ENCODE results near the gene GPR176. TPM values are rescaled to one million over a fixed set of nuclear protein-coding genes. Genes with fewer than 3 reads are reported as not detected.

Gene GPR176
- total RNA-seq, 1 donor from 2014 or later, result 0.33 TPM

DNA sequence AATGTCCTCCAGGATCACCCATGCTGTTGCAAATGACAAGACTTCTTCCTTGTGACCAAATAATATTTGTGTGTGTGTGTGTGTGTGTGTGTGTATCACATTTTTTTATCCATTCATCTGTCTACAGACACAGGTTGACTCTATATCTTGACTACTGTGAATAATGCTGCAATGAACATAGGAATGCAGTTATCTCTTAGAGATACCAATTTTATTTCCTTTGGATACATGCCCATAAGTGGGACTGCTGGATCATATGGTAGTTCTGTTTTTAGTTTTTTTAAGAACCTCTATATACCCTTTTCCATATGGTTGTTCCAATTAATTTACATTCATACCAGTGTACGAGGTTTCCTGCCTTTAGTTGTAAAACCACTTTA, 41.7 kb downstream of the GPR176 start:
- Mint-ChIP-seq H3K27me3 (peaks cover 17% of the 10 kb centered on the region), H3K9me3 (no peaks in the 10 kb centered on the region), H3K36me3 (ENCODE audit: low read depth) (no peaks in the 10 kb centered on the region), H3K4me3 (no peak overlapping the region), H3K27ac (no peak overlapping the region), H3K4me1 (peaks cover 3% of the 10 kb centered on the region)
- no peak for DNase-seq
- intact Hi-C loops (cut with micrococcal nuclease), result loop anchor here (10.0 kb wide), 1 partner anchor 194 kb away; no protein-coding TSS in a partner anchor

DNA sequence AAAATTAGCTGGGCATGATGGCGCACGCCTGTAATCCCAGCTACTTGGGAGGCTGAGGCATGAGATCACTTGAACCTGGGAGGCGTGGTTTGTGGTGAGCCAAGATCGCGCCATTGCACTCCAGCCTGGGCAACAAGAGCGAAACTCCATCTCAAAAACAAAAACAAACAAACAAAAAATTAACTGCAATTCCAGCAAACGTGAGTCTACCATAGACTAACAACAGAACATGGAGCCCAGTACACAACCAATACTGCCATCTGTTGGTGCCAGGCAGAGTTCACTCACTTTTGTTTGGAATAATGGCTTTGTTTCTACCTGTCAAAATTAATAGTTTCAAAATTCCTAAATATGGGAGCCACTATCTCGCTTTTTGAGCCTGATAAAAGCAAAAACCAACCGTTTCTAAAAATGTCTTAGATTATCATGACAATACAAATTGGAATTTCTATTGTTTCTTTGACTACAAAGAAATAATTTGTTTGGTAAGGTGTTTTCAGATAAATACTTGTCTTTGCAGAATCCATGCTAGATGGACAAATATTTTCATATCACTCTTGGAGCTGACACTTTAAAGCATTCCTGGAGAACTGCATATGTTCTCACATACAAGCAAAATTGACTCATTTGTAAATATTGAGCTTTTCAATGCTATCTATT, 45.0 kb downstream of the GPR176 start:
- H3K27ac Mint-ChIP-seq, result no peak overlapping the region
- peak; percentile 69 for DNase-seq
- no peaks in the 10 kb centered on the region for H3K36me3 Mint-ChIP-seq (ENCODE audit: low read depth)
- intact Hi-C loops (cut with micrococcal nuclease), result loop anchor here (2.0 to 10.0 kb wide), 3 partner anchors 73 to 190 kb away; no protein-coding TSS in a partner anchor
- no peaks in the 10 kb centered on the region for H3K9me3 Mint-ChIP-seq
- peaks cover 16% of the 10 kb centered on the region for H3K27me3 Mint-ChIP-seq
- peaks cover 3% of the 10 kb centered on the region for H3K4me1 Mint-ChIP-seq
- no peak overlapping the region for H3K4me3 Mint-ChIP-seq

DNA sequence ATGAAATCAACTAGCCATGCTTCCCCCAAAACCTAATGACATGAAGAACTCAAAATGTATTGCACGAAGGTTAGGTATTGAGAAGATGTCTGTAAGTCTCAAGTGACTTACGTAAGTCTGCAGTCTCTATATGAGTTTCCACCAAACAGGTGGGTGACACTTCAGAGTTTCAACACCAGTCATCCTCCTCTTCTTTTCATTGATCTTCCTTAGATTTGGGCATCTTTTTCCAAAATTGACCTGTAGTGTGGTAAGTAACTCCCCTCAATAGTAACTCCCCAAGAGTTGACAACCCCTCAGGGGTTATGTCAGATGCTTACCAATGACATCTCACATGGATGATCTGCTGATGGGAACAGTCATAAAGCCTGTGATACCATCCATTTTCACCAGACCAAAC, 46.1 kb downstream of the GPR176 start:
- DNase-seq, result no peak
- Mint-ChIP-seq H3K4me3 (no peak overlapping the region), H3K36me3 (ENCODE audit: low read depth) (no peaks in the 10 kb centered on the region), H3K9me3 (no peaks in the 10 kb centered on the region), H3K27ac (no peak overlapping the region), H3K4me1 (peaks cover 3% of the 10 kb centered on the region), H3K27me3 (peaks cover 17% of the 10 kb centered on the region)
- intact Hi-C loops (cut with micrococcal nuclease), result loop anchor here (2.0 to 10.0 kb wide), 3 partner anchors 72 to 189 kb away; no protein-coding TSS in a partner anchor

DNA sequence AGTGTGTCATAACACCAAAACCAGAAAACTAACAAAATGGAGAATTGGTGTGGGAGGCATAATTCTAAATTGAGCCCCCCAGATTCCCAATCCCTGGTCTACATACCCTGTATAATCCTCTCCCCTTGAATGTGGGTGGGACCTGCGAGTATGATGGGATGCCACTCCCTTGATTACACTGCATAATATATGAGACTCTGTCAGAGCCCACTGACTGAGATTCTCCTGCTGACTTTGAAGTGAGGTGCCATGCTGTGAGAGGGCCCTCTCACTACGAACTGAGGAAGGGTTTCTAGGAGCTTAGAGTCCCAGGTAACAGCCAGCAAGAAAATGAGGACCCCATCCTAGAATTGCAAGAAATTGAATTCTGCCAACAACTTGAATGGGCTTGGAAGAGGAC, 49.5 kb downstream of the GPR176 start:
- DNase-seq, result no peak
- Mint-ChIP-seq H3K36me3 (ENCODE audit: low read depth) (no peaks in the 10 kb centered on the region), H3K27me3 (peaks cover 28% of the 10 kb centered on the region), H3K27ac (no peak overlapping the region), H3K4me1 (peaks cover 3% of the 10 kb centered on the region), H3K4me3 (no peak overlapping the region), H3K9me3 (no peaks in the 10 kb centered on the region)
- intact Hi-C loops (cut with micrococcal nuclease), result loop anchor here (5.0 to 10.0 kb wide), 2 partner anchors 68 to 186 kb away; no protein-coding TSS in a partner anchor

DNA sequence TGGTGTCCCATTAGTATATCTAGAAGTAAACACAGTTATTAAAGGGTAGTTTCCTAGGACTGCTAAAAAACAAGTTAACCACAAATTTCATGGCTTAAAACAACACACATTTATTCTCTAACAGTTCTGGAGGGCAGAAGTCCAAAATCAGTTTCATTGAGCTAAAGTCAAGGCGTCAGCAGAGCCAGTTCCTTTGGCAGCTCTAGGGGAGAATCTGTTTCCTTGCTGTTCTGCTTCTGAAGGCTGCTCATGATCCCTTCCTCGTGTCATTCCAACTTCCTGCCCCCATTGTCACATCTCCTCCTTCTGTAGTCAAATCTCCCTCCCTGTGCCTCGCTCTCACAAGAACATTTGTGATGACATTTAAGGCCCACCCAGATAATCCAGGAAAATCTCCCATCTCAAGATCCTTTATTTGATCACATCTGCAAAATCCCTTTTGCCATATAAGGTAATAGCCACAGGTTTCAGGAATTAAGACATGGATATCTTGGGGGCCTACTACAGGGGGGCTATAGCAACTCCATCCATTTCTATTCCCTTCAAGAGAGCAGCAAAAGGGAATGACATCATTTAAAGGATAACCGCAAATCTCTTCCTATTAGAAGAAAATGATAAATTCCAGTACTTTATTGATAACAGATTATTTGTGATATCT, 50.1 kb downstream of the GPR176 start:
- H3K36me3 Mint-ChIP-seq (ENCODE audit: low read depth), result no peaks in the 10 kb centered on the region
- H3K9me3 Mint-ChIP-seq, result no peaks in the 10 kb centered on the region
- no peak overlapping the region for H3K27ac Mint-ChIP-seq
- H3K27me3 Mint-ChIP-seq, result peaks cover 32% of the 10 kb centered on the region
- no peak for DNase-seq
- peaks cover 3% of the 10 kb centered on the region for H3K4me1 Mint-ChIP-seq
- intact Hi-C loops (cut with micrococcal nuclease), result loop anchor here (5.0 to 10.0 kb wide), 2 partner anchors 68 to 185 kb away; no protein-coding TSS in a partner anchor
- H3K4me3 Mint-ChIP-seq, result no peak overlapping the region

DNA sequence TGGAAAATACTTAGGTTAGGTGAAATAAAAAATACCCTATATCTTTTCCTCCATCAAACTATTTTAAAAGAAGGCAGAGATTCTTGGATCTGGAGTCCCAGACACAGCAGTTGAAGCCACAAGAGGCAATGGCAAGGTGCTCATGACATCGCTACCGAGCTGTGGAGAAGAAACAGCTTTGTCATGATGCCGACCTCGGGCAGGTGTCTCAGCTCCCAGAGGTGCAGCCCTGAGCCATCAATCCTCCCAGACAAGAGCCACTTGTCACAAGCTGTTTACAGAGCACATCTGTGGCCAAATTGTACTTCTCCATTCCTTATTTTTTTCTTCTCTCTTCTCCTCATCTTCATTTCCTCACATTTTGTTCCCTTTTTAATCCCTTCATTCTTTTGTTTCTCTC, 50.8 kb downstream of the GPR176 start:
- DNase-seq, result no peak
- H3K4me1 Mint-ChIP-seq, result peaks cover 2% of the 10 kb centered on the region
- intact Hi-C loops (cut with micrococcal nuclease), result no loop called here
- no peaks in the 10 kb centered on the region for H3K36me3 Mint-ChIP-seq (ENCODE audit: low read depth)
- H3K4me3 Mint-ChIP-seq, result no peak overlapping the region
- no peaks in the 10 kb centered on the region for H3K9me3 Mint-ChIP-seq
- H3K27ac Mint-ChIP-seq, result no peak overlapping the region
- H3K27me3 Mint-ChIP-seq, result peaks cover 38% of the 10 kb centered on the region

DNA sequence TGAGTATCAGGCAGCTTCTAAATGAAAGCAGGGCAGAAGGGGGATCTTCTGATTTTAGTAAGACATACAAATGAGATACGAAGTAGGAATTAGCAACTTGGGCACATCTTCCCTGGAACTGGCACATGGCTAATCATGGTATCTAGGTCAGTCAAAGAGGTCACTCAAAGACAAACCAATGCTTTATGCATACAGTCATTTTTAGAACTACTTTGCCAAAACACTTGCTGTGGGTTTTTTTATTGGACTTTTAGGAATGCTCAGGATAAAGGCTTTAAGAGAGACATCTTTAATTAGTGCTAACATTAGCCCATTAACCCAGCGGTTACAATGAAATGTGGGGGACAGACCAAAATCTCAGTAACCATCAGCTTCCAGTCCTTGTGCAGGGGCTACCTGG, 51.7 kb downstream of the GPR176 start:
- H3K4me3 Mint-ChIP-seq, result no peak overlapping the region
- intact Hi-C loops (cut with micrococcal nuclease), result no loop called here
- no peaks in the 10 kb centered on the region for H3K36me3 Mint-ChIP-seq (ENCODE audit: low read depth)
- H3K27me3 Mint-ChIP-seq, result peaks cover 41% of the 10 kb centered on the region
- no peaks in the 10 kb centered on the region for H3K9me3 Mint-ChIP-seq
- DNase-seq, result no peak
- H3K27ac Mint-ChIP-seq, result no peak overlapping the region
- H3K4me1 Mint-ChIP-seq, result no peaks in the 10 kb centered on the region

DNA sequence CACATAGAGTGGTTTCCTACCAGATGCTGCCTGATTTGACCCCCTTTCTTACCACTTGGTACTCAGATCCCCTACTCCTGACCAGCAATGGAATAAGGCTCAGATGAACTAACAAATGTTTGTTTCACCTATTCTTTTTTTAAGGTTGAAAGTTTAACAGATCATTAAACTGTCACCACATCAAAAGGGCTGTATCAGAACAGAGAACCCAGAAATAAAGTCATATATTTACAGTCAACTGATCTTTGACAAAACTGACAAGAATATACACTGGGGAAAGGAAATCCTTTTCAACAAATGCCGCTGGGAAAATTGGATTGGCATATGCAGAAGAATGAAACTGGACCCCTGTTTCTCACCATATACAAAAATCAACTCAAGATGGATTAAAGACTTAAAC, 56.0 kb downstream of the GPR176 start:
- intact Hi-C loops (cut with micrococcal nuclease), result no loop called here
- Mint-ChIP-seq H3K27ac (no peak overlapping the region), H3K27me3 (peaks cover 36% of the 10 kb centered on the region), H3K9me3 (peaks cover 5% of the 10 kb centered on the region), H3K4me1 (no peaks in the 10 kb centered on the region), H3K4me3 (no peak overlapping the region), H3K36me3 (ENCODE audit: low read depth) (no peaks in the 10 kb centered on the region)
- no peak for DNase-seq

DNA sequence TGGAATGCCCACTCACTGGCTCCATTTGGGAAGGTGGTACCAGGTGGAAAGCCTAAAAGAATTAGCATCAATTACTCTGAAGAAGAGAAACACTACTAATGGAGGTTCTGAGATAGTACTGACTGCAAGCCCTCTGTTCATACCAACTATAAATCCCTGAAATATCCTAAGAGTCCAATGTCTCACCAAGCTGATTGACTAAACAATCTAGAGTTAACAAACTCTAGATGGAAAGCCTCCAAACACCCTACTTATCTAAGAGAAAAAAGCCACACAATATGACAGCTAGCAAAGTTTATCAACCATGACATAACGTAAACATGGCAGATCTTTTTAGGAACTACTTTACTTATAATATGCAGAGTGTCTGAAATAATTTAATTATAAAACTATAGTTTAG, 59.2 kb downstream of the GPR176 start:
- no peak overlapping the region for H3K27ac Mint-ChIP-seq

DNA sequence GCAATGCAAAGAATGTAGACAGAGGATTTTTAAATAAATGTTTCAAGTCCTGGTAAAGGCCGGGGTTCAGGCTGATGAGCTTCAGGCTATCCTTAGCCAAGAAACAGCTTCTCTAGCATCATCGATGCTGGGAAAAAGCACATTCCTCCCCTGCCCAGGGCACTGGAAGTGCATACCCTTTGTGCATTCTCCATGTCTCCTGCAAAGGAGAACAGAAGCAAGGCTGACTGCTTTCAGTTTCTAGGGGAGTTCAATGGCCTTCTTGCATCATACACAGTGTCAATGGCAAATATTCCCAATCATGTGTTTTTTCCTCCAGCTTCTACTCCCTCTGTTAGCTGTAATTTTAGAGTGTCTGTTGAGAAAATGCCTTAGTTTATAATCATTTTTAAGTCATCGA, 59.9 kb downstream of the GPR176 start:
- H3K36me3 Mint-ChIP-seq (ENCODE audit: low read depth), result no peaks in the 10 kb centered on the region
- H3K4me3 Mint-ChIP-seq, result no peak overlapping the region
- no peak for DNase-seq
- peaks cover 10% of the 10 kb centered on the region for H3K9me3 Mint-ChIP-seq
- H3K4me1 Mint-ChIP-seq, result no peaks in the 10 kb centered on the region
- peaks cover 20% of the 10 kb centered on the region for H3K27me3 Mint-ChIP-seq
- intact Hi-C loops (cut with micrococcal nuclease), result no loop called here
- no peak overlapping the region for H3K27ac Mint-ChIP-seq

More for the DNA sequence above, 59.2 kb downstream of the GPR176 start:
- Mint-ChIP-seq H3K9me3 (peaks cover 10% of the 10 kb centered on the region), H3K36me3 (ENCODE audit: low read depth) (no peaks in the 10 kb centered on the region), H3K4me1 (no peaks in the 10 kb centered on the region), H3K4me3 (no peak overlapping the region), H3K27me3 (peaks cover 22% of the 10 kb centered on the region)
- intact Hi-C loops (cut with micrococcal nuclease), result no loop called here
- DNase-seq, result no peak

DNA sequence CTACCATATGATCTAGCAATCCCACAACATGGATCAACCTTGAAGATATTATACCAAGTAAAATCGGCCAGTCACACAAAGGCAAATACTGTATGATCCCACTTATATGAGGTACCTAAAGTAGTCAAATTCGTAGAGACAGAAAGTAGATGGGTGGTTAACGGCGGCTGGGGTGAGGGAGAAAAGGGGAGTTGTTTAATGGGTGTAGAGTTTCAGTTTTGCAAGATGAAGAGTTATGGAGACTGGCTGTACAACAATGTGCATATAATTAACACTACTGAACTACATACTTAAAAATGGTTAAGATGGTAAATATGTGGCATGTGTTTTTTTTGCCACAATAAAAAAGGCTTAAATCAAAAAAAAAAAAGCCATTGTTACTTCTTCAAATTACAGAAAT, 60.4 kb downstream of the GPR176 start:
- H3K36me3 Mint-ChIP-seq (ENCODE audit: low read depth), result no peaks in the 10 kb centered on the region
- H3K9me3 Mint-ChIP-seq, result peaks cover 10% of the 10 kb centered on the region
- intact Hi-C loops (cut with micrococcal nuclease), result no loop called here
- DNase-seq, result no peak
- H3K27me3 Mint-ChIP-seq, result peaks cover 17% of the 10 kb centered on the region
- no peaks in the 10 kb centered on the region for H3K4me1 Mint-ChIP-seq
- no peak overlapping the region for H3K4me3 Mint-ChIP-seq
- H3K27ac Mint-ChIP-seq, result no peak overlapping the region

DNA sequence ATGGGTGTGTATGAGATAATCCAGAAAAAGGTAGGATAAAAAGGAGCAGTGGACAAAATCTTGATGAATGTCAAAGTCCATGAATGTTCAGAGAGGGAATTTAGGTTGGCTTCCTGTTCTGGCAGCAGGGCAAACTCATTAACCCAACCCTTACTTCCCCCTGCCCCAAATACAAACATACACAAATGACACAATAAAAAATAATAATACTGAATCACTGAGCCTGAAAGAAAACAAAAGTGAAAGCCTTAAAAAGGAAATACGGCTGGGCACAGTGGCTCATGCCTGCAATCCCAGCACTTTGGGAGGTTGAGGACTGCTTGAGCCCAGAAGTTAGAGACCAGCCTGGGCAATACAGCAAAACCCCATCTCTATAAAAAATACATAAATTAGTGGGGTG, 62.9 kb downstream of the GPR176 start:
- no peak for DNase-seq
- no peaks in the 10 kb centered on the region for H3K36me3 Mint-ChIP-seq (ENCODE audit: low read depth)
- no peaks in the 10 kb centered on the region for H3K4me1 Mint-ChIP-seq
- H3K27me3 Mint-ChIP-seq, result peaks cover 21% of the 10 kb centered on the region
- H3K4me3 Mint-ChIP-seq, result no peak overlapping the region
- no peak overlapping the region for H3K27ac Mint-ChIP-seq
- intact Hi-C loops (cut with micrococcal nuclease), result no loop called here
- H3K9me3 Mint-ChIP-seq, result peaks cover 10% of the 10 kb centered on the region

DNA sequence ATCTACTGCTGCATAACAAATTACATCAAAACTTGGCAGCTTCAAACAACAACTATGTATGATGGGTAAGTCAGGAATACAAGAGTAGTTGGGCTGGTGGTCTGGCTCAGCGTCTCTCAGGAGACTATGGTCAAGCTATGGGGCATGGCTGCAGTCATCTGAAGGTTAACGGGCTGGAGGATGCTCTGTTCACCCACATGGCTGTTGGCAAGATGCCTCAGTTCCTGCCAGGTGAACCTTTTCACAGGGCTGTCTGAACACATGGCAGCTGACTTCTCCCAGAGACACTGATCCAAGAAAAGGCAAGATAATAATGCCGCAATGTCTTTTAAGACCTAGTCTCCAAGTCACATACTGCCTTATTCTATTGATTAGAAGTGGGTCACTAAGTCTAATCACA, 63.7 kb downstream of the GPR176 start:
- no peak for DNase-seq
- intact Hi-C loops (cut with micrococcal nuclease), result no loop called here
- H3K9me3 Mint-ChIP-seq, result peaks cover 10% of the 10 kb centered on the region
- no peaks in the 10 kb centered on the region for H3K36me3 Mint-ChIP-seq (ENCODE audit: low read depth)
- no peaks in the 10 kb centered on the region for H3K4me1 Mint-ChIP-seq
- H3K27ac Mint-ChIP-seq, result no peak overlapping the region
- no peak overlapping the region for H3K4me3 Mint-ChIP-seq
- H3K27me3 Mint-ChIP-seq, result peaks cover 28% of the 10 kb centered on the region

DNA sequence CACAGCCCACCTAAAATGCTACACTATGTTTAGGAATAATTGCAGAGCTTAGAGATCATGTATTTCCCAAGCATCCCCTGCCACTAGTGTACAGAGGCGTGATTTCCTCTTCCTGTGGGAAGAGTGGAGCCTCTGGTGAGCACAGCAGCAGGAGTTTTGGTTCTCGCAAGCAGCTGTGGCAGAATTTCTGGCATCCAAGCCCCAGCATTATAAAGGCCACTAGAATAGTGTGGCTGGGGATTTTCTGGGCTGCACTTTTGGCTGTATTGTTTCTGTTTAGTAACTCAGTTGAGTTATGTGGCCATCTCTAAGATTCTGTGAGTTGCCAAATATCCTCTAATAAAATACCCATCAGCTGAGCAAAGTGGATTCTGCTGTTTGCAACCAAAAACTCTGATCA, 64.7 kb downstream of the GPR176 start:
- Mint-ChIP-seq H3K9me3 (peaks cover 10% of the 10 kb centered on the region), H3K4me1 (no peaks in the 10 kb centered on the region), H3K36me3 (ENCODE audit: low read depth) (no peaks in the 10 kb centered on the region), H3K27me3 (peaks cover 31% of the 10 kb centered on the region), H3K4me3 (no peak overlapping the region), H3K27ac (no peak overlapping the region)
- intact Hi-C loops (cut with micrococcal nuclease), result no loop called here
- DNase-seq, result no peak
